SK-N-SH (cell line): ENCODE measurements around the gene CREB5. TPM values are rescaled to one million over a fixed set of nuclear protein-coding genes. Genes with fewer than 3 reads are reported as not detected.

ENCODE experiments used
- CTCF ChIA-PET: fragments of 300-600, 350-600 bp; formaldehyde crosslinking; extraction: SDS; loops from one replicate; lab custom pipeline; 2021; lab: Yijun Ruan, JAX
- POLR2A ChIA-PET: fragments of 350-600 bp; sonication (Branson Sonifier 250); formaldehyde crosslinking; extraction: SDS; loops from one replicate; lab custom pipeline; 2020; ENCODE audit warnings: antibody characterized with exemption, inconsistent platforms; lab: Yijun Ruan, JAX
- DNase-seq: peaks from one replicate; pipeline ENCODE4 v3.0.0; 2012
- H2AFZ ChIP-seq: fragments of 200-600 bp; sonication (generic); 2 replicates; pipeline ENCODE4 v1.8.1; 2016; ENCODE audit warnings: antibody characterized with exemption, mild to moderate bottlenecking, low read depth
- H3F3A ChIP-seq: fragments of 200-600 bp; sonication (generic); replicated peaks from 2 replicates; pipeline ENCODE3; 2016; ENCODE audit warnings: antibody characterized with exemption, mild to moderate bottlenecking; ENCODE audit not compliant: insufficient read depth
- H3K27ac ChIP-seq, 2 experiments: fragments of 200-500 bp in 1 of 2; fragments of 200-600 bp in 1 of 2; sonication (Bioruptor generic) in 1 of 2; sonication (generic), shearing (Covaris generic) in 1 of 2; 2 replicates each; pipeline versions ENCODE4 v1.5.1 to v1.6.1; 2014 to 2016; ENCODE audit warnings: low read depth in 2 of 2, inconsistent platforms in 1 of 2, low read length in 1 of 2, mild to moderate bottlenecking in 1 of 2, mixed read lengths in 1 of 2
- H3K27me3 ChIP-seq: fragments of 200-600 bp; sonication (generic), shearing (Covaris generic); 2 replicates; pipeline ENCODE4 v1.6.1; 2016; ENCODE audit warnings: mixed run types; ENCODE audit not compliant: insufficient read depth
- H3K36me3 ChIP-seq, 2 experiments: fragments of 200-500 bp in 1 of 2; fragments of 200-600 bp in 1 of 2; sonication (Bioruptor generic) in 1 of 2; sonication (generic) in 1 of 2; replicated peaks in 1 of 2; 2 replicates each; pipeline versions ENCODE3 to v1.5.1; 2014 to 2016; ENCODE audit warnings: low read length in 1 of 2, mild to moderate bottlenecking in 1 of 2; ENCODE audit not compliant: insufficient read depth in 2 of 2, control insufficient read depth in 1 of 2
- H3K4me1 ChIP-seq, 2 experiments: fragments of 200-500 bp in 1 of 2; fragments of 200-600 bp in 1 of 2; sonication (Bioruptor generic) in 1 of 2; sonication (generic), shearing (Covaris generic) in 1 of 2; 2 replicates each; pipeline versions ENCODE4 v1.5.1 to v1.6.1; 2014 to 2016; ENCODE audit warnings: low read depth in 1 of 2, low read length in 1 of 2, mixed run types in 1 of 2; ENCODE audit not compliant: insufficient read depth in 2 of 2, control insufficient read depth in 1 of 2
- H3K4me2 ChIP-seq: fragments of 200-600 bp; sonication (generic), shearing (Covaris generic); 2 replicates; pipeline ENCODE4 v1.6.1; 2017; ENCODE audit warnings: mixed run types
- H3K4me3 ChIP-seq, 2 experiments: fragments of 200-500 bp in 1 of 2; fragments of 200-600 bp in 1 of 2; sonication (Bioruptor generic) in 1 of 2; sonication (generic), shearing (Covaris generic) in 1 of 2; 2 replicates each; pipeline versions ENCODE4 v1.5.1 to v1.8.1; 2014 to 2016; ENCODE audit warnings: low read depth in 2 of 2, inconsistent platforms in 1 of 2, low read length in 1 of 2, mild to moderate bottlenecking in 1 of 2, mixed read lengths in 1 of 2, moderate library complexity in 1 of 2
- H3K79me2 ChIP-seq: fragments of 200-600 bp; sonication (generic); 2 replicates; pipeline ENCODE4 v1.8.1; 2017; ENCODE audit warnings: mild to moderate bottlenecking; ENCODE audit not compliant: insufficient read depth
- H3K9ac ChIP-seq: fragments of 200-600 bp; sonication (generic); 2 replicates; pipeline ENCODE4 v1.6.1; 2017; ENCODE audit warnings: mixed run types
- H3K9me2 ChIP-seq: fragments of 200-600 bp; sonication (generic); 2 replicates; pipeline ENCODE4 v1.6.1; 2017; ENCODE audit warnings: mixed run types
- H3K9me3 ChIP-seq: fragments of 200-600 bp; sonication (generic); 2 replicates; pipeline ENCODE4 v1.6.1; 2017; ENCODE audit warnings: mixed run types, mild to moderate bottlenecking, moderate library complexity
- H4K20me1 ChIP-seq: fragments of 200-600 bp; sonication (generic); 2 replicates; pipeline ENCODE4 v1.6.1; 2017; ENCODE audit warnings: mild to moderate bottlenecking, mixed run types; ENCODE audit not compliant: insufficient read depth
- ELF1 ChIP-seq: IDR thresholded peaks from 2 replicates; pipeline ENCODE4 v1.4.0; 2012
- FOSL2 ChIP-seq: IDR thresholded peaks from 2 replicates; pipeline ENCODE4 v1.4.0; 2012; ENCODE audit warnings: low read depth, mild to moderate bottlenecking, moderate library complexity, borderline replicate concordance
- GATA2 ChIP-seq: sonication (generic); formaldehyde crosslinking; IDR thresholded peaks from 2 replicates; pipeline ENCODE4 v1.5.0; 2020; ENCODE audit warnings: mild to moderate bottlenecking, missing genetic modification reagents
- JUND ChIP-seq: IDR thresholded peaks from 2 replicates; pipeline ENCODE4 v1.4.0; 2012
- MAX ChIP-seq: IDR thresholded peaks from 2 replicates; pipeline ENCODE4 v1.4.0; 2012; ENCODE audit warnings: low read depth
- MXI1 ChIP-seq: IDR thresholded peaks from 2 replicates; pipeline ENCODE4 v1.6.1; 2012; ENCODE audit warnings: mild to moderate bottlenecking, low read depth, low read length, improper control_type of control experiment
- RCOR1 ChIP-seq: fragments of 150-350 bp; IDR thresholded peaks from 2 replicates; pipeline ENCODE4 v1.6.1; 2017; ENCODE audit warnings: antibody characterized with exemption, low read length
- REST ChIP-seq: IDR thresholded peaks from 2 replicates; pipeline ENCODE4 v1.6.1; 2012; ENCODE audit warnings: mild to moderate bottlenecking, low read depth, low read length, moderate library complexity
- RFX5 ChIP-seq: IDR thresholded peaks from 2 replicates; pipeline ENCODE4 v1.6.1; 2012; ENCODE audit warnings: mild to moderate bottlenecking, improper control_type of control experiment, low read length
- RXRA ChIP-seq: IDR thresholded peaks from 2 replicates; pipeline ENCODE4 v1.4.0; 2012; ENCODE audit warnings: low read depth, mild to moderate bottlenecking, borderline replicate concordance
- TEAD4 ChIP-seq: IDR thresholded peaks from 2 replicates; pipeline ENCODE4 v1.4.0; 2012; ENCODE audit warnings: mild to moderate bottlenecking, borderline replicate concordance; ENCODE audit not compliant: insufficient read depth
- YY1 ChIP-seq: IDR thresholded peaks from 2 replicates; pipeline ENCODE4 v1.4.0; 2012; ENCODE audit warnings: low read depth, mild to moderate bottlenecking
- WGBS: methylation state at CpG from one replicate; pipeline ENCODE4 v1.1.6; 2017; ENCODE audit warnings: low lambda C conversion rate; 5-methylcytosine and 5-hydroxymethylcytosine counted together
- polyA plus RNA-seq, 3 experiments: library from polyadenylated mRNA; depleted of rRNA; stranded (reverse); fragments of >200 nt; gene quantifications; 2 replicates each; pipeline ENCODE4 v1.2.3, GENCODE V29; 2012

CREB5 gene
- polyA plus RNA-seq, 1 of the 3 experiments (the other 2 are of a cell fraction), result 19.3 TPM

- no peak overlapping the region for H3K27ac ChIP-seq
- no peak for TF ChIP-seq REST
- TF ChIP-seq TEAD4, result no peak
- no peak for TF ChIP-seq GATA2 (CRISPR knock-in tag)
- no peaks in the 10 kb centered on the region for H3K9me2 ChIP-seq
- no peak for DNase-seq
- no peaks in the 10 kb centered on the region for H3F3A ChIP-seq
- H3K36me3 ChIP-seq, result no peaks in the 10 kb centered on the region
- H3K27me3 ChIP-seq, result peaks cover 4% of the 10 kb centered on the region
- ChIA-PET CTCF (interaction anchor here (0.8 to 1.5 kb wide), 5 partner anchors 10 to 212 kb away, joined by 3 to 6 read pairs (median 3); no protein-coding TSS in a partner anchor), POLR2A (no interaction called here)
- H2AFZ ChIP-seq, result no peak overlapping the region
- H3K9me3 ChIP-seq, result no peaks in the 10 kb centered on the region
- H4K20me1 ChIP-seq, result no peaks in the 10 kb centered on the region
- H3K4me3 ChIP-seq, result no peak overlapping the region
- WGBS, result 56% methylated on average over 11 of the region's 11 CpGs
- no peaks in the 10 kb centered on the region for H3K4me1 ChIP-seq
- no peak overlapping the region for H3K4me2 ChIP-seq
- H3K9ac ChIP-seq, result no peak overlapping the region
- H3K79me2 ChIP-seq, result no peaks in the 10 kb centered on the region
Observed at GRCh38 chr7:28641752-28642545, 229.6 kb downstream of the CREB5 start.

- Histone ChIP-seq H3K27me3 (peaks cover 4% of the 10 kb centered on the region), H3K4me1 (no peaks in the 10 kb centered on the region), H3K9me2 (no peaks in the 10 kb centered on the region), H4K20me1 (no peaks in the 10 kb centered on the region), H3K4me2 (no peak overlapping the region), H3K9ac (no peak overlapping the region), H3K4me3 (no peak overlapping the region), H3K79me2 (no peaks in the 10 kb centered on the region), H3K36me3 (no peaks in the 10 kb centered on the region), H3K27ac (no peak overlapping the region), H3F3A (no peaks in the 10 kb centered on the region), H3K9me3 (no peaks in the 10 kb centered on the region), H2AFZ (no peak overlapping the region)
- ChIA-PET CTCF (interaction anchor here (0.9 to 1.1 kb wide), 2 partner anchors 15 to 17 kb away, joined by 3 read pairs; no protein-coding TSS in a partner anchor), POLR2A (no interaction called here)
- TF ChIP-seq RFX5 (no peak), RXRA (no peak), YY1 (no peak), MXI1 (no peak), FOSL2 (no peak), JUND (no peak), ELF1 (no peak), RCOR1 (no peak), MAX (no peak)
- DNase-seq, result no peak
- 79% methylated on average over 1 of the region's 1 CpG for WGBS
Observed at GRCh38 chr7:28643188-28643569, 230.9 kb downstream of the CREB5 start.
